ENCODE measurements around the gene NELFA.

- TF ChIP-seq ZNF274 (IDR thresholded peaks at IDR 0.05; ENCODE audit: low read depth, low read length) (no peak), YY1 (IDR thresholded peaks at IDR 0.05; ENCODE audit: insufficient read depth, insufficient read length) (no peak), SUZ12 (IDR thresholded peaks at IDR 0.05; ENCODE audit: extremely low read depth, insufficient read depth, insufficient read length) (no peak)
Observed at GRCh38 chr4:1960170-1960825, 48.5 kb downstream of the NELFA start.
